HepG2 (cell line): Measurements from ENCODE around the gene ENTREP1. TPM values are rescaled to one million over a fixed set of nuclear protein-coding genes. Genes with fewer than 3 reads are reported as not detected.

ENCODE experiments used
- ATAC-seq: fragments of 200-7000 bp; cut with Tn5 transposase; 3 replicates; pipeline ENCODE4 v1.9.1; 2020; ENCODE audit warnings: mild to moderate bottlenecking, moderate library complexity
- BruUV-seq: library from RNA; stranded (reverse); fragments of 400-500 nt; replicated peaks from 2 replicates; lab custom pipeline; 2021; lab: Mats Ljungman, UMichigan
- CTCF ChIA-PET: fragments of 300-600 bp; formaldehyde crosslinking; extraction: SDS; loops from one replicate; lab custom pipeline; 2021; ENCODE audit warnings: low total read pairs, inconsistent platforms, low intra/inter-chr PET ratio; lab: Yijun Ruan, JAX
- POLR2A ChIA-PET: fragments of 350-600 bp; sonication (Branson Sonifier 250); formaldehyde crosslinking; loops from one replicate; lab custom pipeline; 2020; ENCODE audit warnings: antibody characterized with exemption, inconsistent platforms; lab: Yijun Ruan, JAX
- DNase-seq: peaks from one replicate; pipeline ENCODE4 v3.0.0-alpha.2; 2015; ENCODE audit warnings: low spot score
- FAIRE-seq: peaks from 3 replicates; lab custom pipeline; 2011; peaks lifted over from hg19 to GRCh38; lab: Jason Lieb, UNC
- H2AFZ ChIP-seq: one replicate; pipeline ENCODE4 v1.6.1; 2011; ENCODE audit warnings: low read length, inconsistent platforms
- H3K27ac ChIP-seq: fragments of 300-600 bp; 3 replicates; pipeline ENCODE4 v1.8.0; 2011; ENCODE audit warnings: mixed run types, mild to moderate bottlenecking, mixed read lengths, low read length, inconsistent platforms; ENCODE audit not compliant: insufficient read depth; ENCODE audit errors: extremely low read length
- H3K27me3 ChIP-seq, 2 experiments: fragments of 200-600 bp in 1 of 2; 2 replicates in 1 of 2; 3 replicates in 1 of 2; pipeline versions ENCODE4 v1.6.0 to v1.8.0; 2011; ENCODE audit warnings: low read length in 2 of 2, mild to moderate bottlenecking in 2 of 2, moderate library complexity in 2 of 2, inconsistent platforms in 1 of 2; ENCODE audit not compliant: insufficient read depth in 2 of 2, control insufficient read depth in 1 of 2
- H3K36me3 ChIP-seq, 2 experiments: fragments of 200-600 bp in 1 of 2; replicated peaks in 1 of 2; 2 replicates in 1 of 2; 3 replicates in 1 of 2; pipeline versions ENCODE4 v1.5.1 to v1.8.0; 2011; ENCODE audit warnings: low read length in 2 of 2, inconsistent platforms in 1 of 2; ENCODE audit not compliant: insufficient read depth in 2 of 2, control insufficient read depth in 1 of 2
- H3K4me1 ChIP-seq: 2 replicates; pipeline ENCODE4 v1.5.1; 2012; ENCODE audit warnings: low read length, inconsistent platforms; ENCODE audit not compliant: insufficient read depth
- H3K4me2 ChIP-seq: 2 replicates; pipeline ENCODE4 v1.6.0; 2011; ENCODE audit warnings: low read depth, low read length, inconsistent platforms
- H3K4me3 ChIP-seq, 3 experiments: fragments of 200-600 bp in 1 of 3; sonication (generic), shearing (Covaris generic) in 1 of 3; replicated peaks in 1 of 3; 2 replicates each; pipeline ENCODE4 v1.5.1; 2011 to 2016; ENCODE audit warnings: low read length in 3 of 3, inconsistent platforms in 2 of 3, low read depth in 2 of 3, mild to moderate bottlenecking in 2 of 3, control low read depth in 1 of 3, mixed read lengths in 1 of 3; ENCODE audit not compliant: insufficient read depth in 1 of 3
- H3K79me2 ChIP-seq: one replicate; pipeline ENCODE4 v1.6.1; 2011; ENCODE audit warnings: low read length, inconsistent platforms; ENCODE audit not compliant: insufficient read depth
- H3K9ac ChIP-seq: 2 replicates; pipeline ENCODE4 v1.6.0; 2011; ENCODE audit warnings: mild to moderate bottlenecking, low read depth, low read length, inconsistent platforms; ENCODE audit not compliant: insufficient read depth
- H3K9me3 ChIP-seq: 2 replicates; pipeline ENCODE4 v1.5.1; 2012; ENCODE audit warnings: mild to moderate bottlenecking, low read length
- H4K20me1 ChIP-seq: 2 replicates; pipeline ENCODE4 v1.6.0; 2011; ENCODE audit warnings: inconsistent platforms, mild to moderate bottlenecking, low read length, moderate library complexity; ENCODE audit not compliant: insufficient read depth
- ATF7 ChIP-seq, 2 experiments: fragments of 450-650 bp in 1 of 2; sonication (generic) in 1 of 2; formaldehyde crosslinking in 1 of 2; IDR thresholded peaks; 2 replicates each; pipeline versions ENCODE4 v1.4.0 to v1.6.1; 2016 to 2020; ENCODE audit warnings: antibody characterized with exemption in 1 of 2, mild to moderate bottlenecking in 1 of 2, missing genetic modification reagents in 1 of 2
- CEBPB ChIP-seq: IDR thresholded peaks from 2 replicates; pipeline ENCODE4 v1.6.1; 2011; ENCODE audit warnings: low read depth, low read length, improper control_type of control experiment, borderline replicate concordance
- CEBPG ChIP-seq: IDR thresholded peaks from 2 replicates; pipeline ENCODE4 v1.6.1; 2016
- MNT ChIP-seq: fragments of 450-650 bp; IDR thresholded peaks from 2 replicates; pipeline ENCODE4 v1.6.1; 2016
- ZNF354B ChIP-seq: sonication (generic); formaldehyde crosslinking; IDR thresholded peaks from 2 replicates; pipeline ENCODE4 v1.8.0; 2022; ENCODE audit warnings: mild to moderate bottlenecking, missing genetic modification reagents
- ZZZ3 ChIP-seq: sonication (generic); formaldehyde crosslinking; IDR thresholded peaks from 2 replicates; pipeline ENCODE4 v1.4.0; 2020; ENCODE audit warnings: missing genetic modification reagents, mild to moderate bottlenecking, borderline replicate concordance
- WGBS: methylation state at CpG from one replicate; pipeline ENCODE4 v1.1.6; 2017; ENCODE audit warnings: low lambda C conversion rate; 5-methylcytosine and 5-hydroxymethylcytosine counted together
- in situ Hi-C: cut with HindIII; loops from 2 replicates; pipeline ENCODE4 v1.10.0; 2017; ENCODE audit warnings: low pct_unique_long_range_greater_than_20kb; ENCODE audit not compliant: extremely low pct_ligation_motif_present
- intact Hi-C: fragments of 100-400 bp; cut with micrococcal nuclease; formaldehyde crosslinking; loops from one replicate; pipeline ENCODE4 v1.10.0; 2022; ENCODE audit not compliant: unreplicated experiment
- polyA plus RNA-seq, 8 experiments: library from polyadenylated mRNA; depleted of rRNA in 3 of 8; stranded (reverse) in 7 of 8; unstranded in 1 of 8; fragments of >200 nt; fragmentation: Illumina TruSeq in 4 of 8; extraction: Trizol in 4 of 8; gene quantifications; 2 replicates each; pipeline versions ENCODE4 v1.2.1 to v1.2.3, GENCODE V29; 2011 to 2016; ENCODE audit warnings: low read depth in 4 of 8, missing spikeins in 1 of 8, mixed read lengths in 1 of 8; ENCODE audit not compliant: insufficient read depth in 1 of 8
- total RNA-seq, 5 experiments: library from RNA; depleted of rRNA; stranded (reverse); fragments of >200 nt; fragmentation: Illumina TruSeq; extraction: Trizol; gene quantifications; 2 replicates each; pipeline ENCODE4 v1.2.3, GENCODE V29; 2016; ENCODE audit warnings: low read depth in 1 of 5

Gene ENTREP1
- total and polyA plus RNA-seq, 2 of the 13 experiments (the other 11 are each of a cell fraction or from before 2014, with no cell fraction given) = not detected

DNA sequence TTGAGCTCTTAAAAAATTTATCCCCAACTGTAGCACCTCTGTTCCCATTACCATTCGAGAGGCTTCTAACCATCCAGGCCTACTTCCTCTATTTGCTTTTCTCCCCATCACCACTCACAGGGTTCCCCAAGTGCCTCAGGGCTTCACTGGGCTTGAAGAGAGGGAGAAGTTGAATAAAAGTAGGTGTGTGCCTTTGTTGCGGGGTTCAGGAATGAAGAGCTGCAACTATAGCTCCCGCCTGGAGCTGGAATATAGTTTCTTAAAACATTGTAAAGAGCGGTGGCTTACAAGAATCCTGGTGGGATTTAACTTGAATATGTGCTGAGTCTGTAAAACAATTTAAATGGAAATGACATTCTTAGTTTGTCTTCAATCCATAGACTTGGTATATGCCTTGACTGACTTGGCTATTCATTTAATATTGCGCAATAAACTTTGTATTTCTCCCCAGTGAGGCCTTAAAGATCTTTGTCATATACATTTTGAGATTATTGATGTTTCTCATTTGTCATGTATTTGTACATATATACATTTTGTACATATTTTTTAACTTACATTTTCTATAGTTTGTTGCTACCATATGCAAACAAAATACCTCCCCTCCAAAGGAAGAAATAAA is 7.2 kb downstream of the ENTREP1 start:
- intact Hi-C loops = no loop called here
- WGBS = 6% methylated on average over 5 of the region's 5 CpGs
- FAIRE-seq (no peak), DNase-seq (no peak), ATAC-seq (no peak)
- no peak for TF ChIP-seq ATF7 (IDR thresholded peaks at IDR 0.05)
- TF ChIP-seq ATF7 (CRISPR knock-in tag; IDR thresholded peaks at IDR 0.05) = no peak
- peak; percentile 82; the same call in 1 of the 2 replicates for TF ChIP-seq CEBPB
- peak; percentile 16; the same call in 1 of the 2 replicates for TF ChIP-seq CEBPG (CRISPR knock-in tag)
- no peaks in the 10 kb centered on the region for H3K4me1 ChIP-seq
- BruUV-seq = no TSS peak
- ChIA-PET POLR2A (no interaction called here), CTCF (no interaction called here)
- H3K4me2 ChIP-seq = no peak overlapping the region
- no peaks in the 10 kb centered on the region for H4K20me1 ChIP-seq
- H3K4me3 ChIP-seq = no peak overlapping the region
- H3K9ac ChIP-seq = no peak overlapping the region
- H2AFZ ChIP-seq = no peak overlapping the region
- H3K79me2 ChIP-seq = no peaks in the 10 kb centered on the region
- in situ Hi-C loops = no loop called here
- peaks cover 3 to 24% of the 10 kb centered on the region in 2 experiments; a peak in 2 of 5 replicates for H3K27me3 ChIP-seq
- no peaks in the 10 kb centered on the region for H3K36me3 ChIP-seq
- no peak overlapping the region for H3K27ac ChIP-seq
- no peaks in the 10 kb centered on the region for H3K9me3 ChIP-seq

GRCh38 chr9:69333716-69334115 is 8.7 kb downstream of the ENTREP1 start:
- no peak for ATAC-seq
- FAIRE-seq = no peak
- WGBS = 36% methylated on average over 2 of the region's 2 CpGs
- Histone ChIP-seq H3K4me1 (no peaks in the 10 kb centered on the region), H3K27ac (no peak overlapping the region), H3K27me3 (peaks cover 3 to 17% of the 10 kb centered on the region in 2 experiments; a peak in 2 of 5 replicates), H3K4me2 (no peak overlapping the region), H3K79me2 (no peaks in the 10 kb centered on the region), H4K20me1 (no peaks in the 10 kb centered on the region), H3K9ac (no peak overlapping the region), H2AFZ (no peak overlapping the region), H3K4me3 (no peak overlapping the region), H3K36me3 (no peaks in the 10 kb centered on the region), H3K9me3 (no peaks in the 10 kb centered on the region)
- intact Hi-C loops (no loop called here), in situ Hi-C loops (no loop called here)
- DNase-seq = no peak
- CTCF ChIA-PET = no interaction called here
- BruUV-seq = no TSS peak
- TF ChIP-seq ZNF354B (CRISPR knock-in tag) = no peak
- peak; percentile 92 for TF ChIP-seq MNT
- TF ChIP-seq ZZZ3 (CRISPR knock-in tag) = no peak
- POLR2A ChIA-PET = no interaction called here
